ELR (cell line): Measurements from ENCODE around the gene KLHL36.
A peak's percentile ranks its signal among the peaks of the same experiment; 100 is the strongest.
"Not testable (repeated sequence)": the region's sequence is repeated elsewhere in the genome, so short reads cannot be mapped to it uniquely, and the experiment has no call there.

Experiments used
- DNase-seq: peaks from one replicate; pipeline ENCODE4 v3.0.0-alpha.2; 2015; ENCODE audit warnings: low read depth

The KLHL36 gene

GRCh38 chr16:84616515-84616914 is 31.8 kb upstream of the KLHL36 start:
- DNase-seq: peak; percentile 53

- DNase-seq: peak; percentile 52
These were observed 31.1 kb upstream of the KLHL36 start for GRCh38 chr16:84617041-84617790.

- DNase-seq: peak; percentile 99
These were observed 30.3 kb upstream of the KLHL36 start, which contains the start of gene COTL1 for GRCh38 chr16:84617791-84618580. Gene COTL1, minus strand, starts transcription at chr16:84618078. Its CDS starts 164 bp downstream, at chr16:84617914.

- DNase-seq: peak; percentile 100
These were observed 29.5 kb upstream of the KLHL36 start for GRCh38 chr16:84618581-84619460.

- not testable (repeated sequence) for DNase-seq
These were observed 27.4 kb upstream of the KLHL36 start for GRCh38 chr16:84620913-84621312.

GRCh38 chr16:84625556-84625955 is 22.8 kb upstream of the KLHL36 start:
- no peak for DNase-seq

- DNase-seq: no peak
These were observed 20.0 kb upstream of the KLHL36 start for GRCh38 chr16:84628226-84628731.

- no peak for DNase-seq
These were observed 18.7 kb upstream of the KLHL36 start for GRCh38 chr16:84629580-84629979.

GRCh38 chr16:84630009-84630408 is 18.3 kb upstream of the KLHL36 start:
- DNase-seq: no peak

GRCh38 chr16:84630446-84631152 is 17.7 kb upstream of the KLHL36 start:
- no peak for DNase-seq

- no peak for DNase-seq
These were observed 17.2 kb upstream of the KLHL36 start for GRCh38 chr16:84631153-84631466.

- DNase-seq: no peak
These were observed 16.4 kb upstream of the KLHL36 start for GRCh38 chr16:84631886-84632285.

GRCh38 chr16:84632862-84633261 is 15.4 kb upstream of the KLHL36 start:
- not testable (repeated sequence) for DNase-seq

- DNase-seq: no peak
These were observed 14.7 kb upstream of the KLHL36 start for GRCh38 chr16:84633622-84634021.

GRCh38 chr16:84635702-84636101 is 12.6 kb upstream of the KLHL36 start:
- no peak for DNase-seq

- no peak for DNase-seq
These were observed 10.6 kb upstream of the KLHL36 start for GRCh38 chr16:84637709-84638108.

GRCh38 chr16:84638231-84638806 is 10.0 kb upstream of the KLHL36 start:
- no peak for DNase-seq

- DNase-seq: no peak
These were observed 8.2 kb upstream of the KLHL36 start for GRCh38 chr16:84640145-84640544.

- DNase-seq: no peak
These were observed 6.5 kb upstream of the KLHL36 start for GRCh38 chr16:84641643-84642358.

- DNase-seq: peak; percentile 93
These were observed 5.1 kb upstream of the KLHL36 start for GRCh38 chr16:84643180-84643583.

- DNase-seq: no peak
These were observed 4.6 kb upstream of the KLHL36 start for GRCh38 chr16:84643674-84644073.
